Epithelial cell of proximal tubule (primary cell): ENCODE measurements around the gene LTBR. TPM values are rescaled to one million over a fixed set of nuclear protein-coding genes. Genes with fewer than 3 reads are reported as not detected.

Experiments
- DNase-seq: peaks from one replicate; pipeline ENCODE4 v3.0.0-alpha.2; 2011; ENCODE audit warnings: low read depth
- H3K4me3 ChIP-seq: 2 replicates; pipeline ENCODE4 v1.5.1; 2011; ENCODE audit warnings: low read depth, mild to moderate bottlenecking, low read length
- CTCF ChIP-seq: conservative IDR thresholded peaks from 2 replicates; pipeline ENCODE4 v1.5.1; 2012; ENCODE audit warnings: low read depth, mild to moderate bottlenecking, low read length
- total RNA-seq: library from RNA; depleted of rRNA; stranded (reverse); fragments of >200 nt; gene quantifications from 2 replicates; pipeline ENCODE4 v1.2.3, GENCODE V29; 2015

LTBR gene
- total RNA-seq, 1 donor from 2014 or later: 152 TPM

- TF ChIP-seq CTCF: no peak
- no peak for DNase-seq
- no peak overlapping the region for H3K4me3 ChIP-seq
Observed at GRCh38 chr12:6386491-6386890, 2.5 kb downstream of the LTBR start.

GRCh38 chr12:6387541-6387940 lies 3.6 kb downstream of the LTBR start:
- DNase-seq: no peak
- no peak for TF ChIP-seq CTCF
- H3K4me3 ChIP-seq: no peak overlapping the region

GRCh38 chr12:6390084-6390799 lies 6.3 kb downstream of the LTBR start:
- DNase-seq: no peak
- no peak for TF ChIP-seq CTCF
- H3K4me3 ChIP-seq: no peak overlapping the region

GRCh38 chr12:6391013-6391412 lies 7.1 kb downstream of the LTBR start:
- TF ChIP-seq CTCF: no peak
- no peak for DNase-seq
- no peak overlapping the region for H3K4me3 ChIP-seq

GRCh38 chr12:6392504-6392903 lies 8.5 kb downstream of the LTBR start:
- DNase-seq: no peak
- no peak overlapping the region for H3K4me3 ChIP-seq
- TF ChIP-seq CTCF: no peak

GRCh38 chr12:6393109-6393508 lies 9.1 kb downstream of the LTBR start:
- TF ChIP-seq CTCF: no peak
- no peak for DNase-seq
- H3K4me3 ChIP-seq: no peak overlapping the region

GRCh38 chr12:6394398-6394797 lies 10.4 kb downstream of the LTBR start:
- TF ChIP-seq CTCF: no peak
- no peak overlapping the region for H3K4me3 ChIP-seq
- DNase-seq: no peak
